Parietal lobe (tissue), 2 donors: ENCODE measurements around the gene KLF4. TPM values are rescaled to one million over a fixed set of nuclear protein-coding genes. Genes with fewer than 3 reads are reported as not detected.

Experiments
- small RNA-seq: library from RNA; depleted of rRNA; stranded (forward); fragments of <200 nt; gene quantifications from one replicate; pipeline ENCODE3, GENCODE V24; 2014; ENCODE audit warnings: low replicate concordance
- total RNA-seq: library from RNA; depleted of rRNA; stranded (reverse); fragments of >200 nt; gene quantifications from one replicate; pipeline ENCODE4 v1.2.3, GENCODE V29; 2014

The KLF4 gene
- total RNA-seq = 2.2 TPM

DNA sequence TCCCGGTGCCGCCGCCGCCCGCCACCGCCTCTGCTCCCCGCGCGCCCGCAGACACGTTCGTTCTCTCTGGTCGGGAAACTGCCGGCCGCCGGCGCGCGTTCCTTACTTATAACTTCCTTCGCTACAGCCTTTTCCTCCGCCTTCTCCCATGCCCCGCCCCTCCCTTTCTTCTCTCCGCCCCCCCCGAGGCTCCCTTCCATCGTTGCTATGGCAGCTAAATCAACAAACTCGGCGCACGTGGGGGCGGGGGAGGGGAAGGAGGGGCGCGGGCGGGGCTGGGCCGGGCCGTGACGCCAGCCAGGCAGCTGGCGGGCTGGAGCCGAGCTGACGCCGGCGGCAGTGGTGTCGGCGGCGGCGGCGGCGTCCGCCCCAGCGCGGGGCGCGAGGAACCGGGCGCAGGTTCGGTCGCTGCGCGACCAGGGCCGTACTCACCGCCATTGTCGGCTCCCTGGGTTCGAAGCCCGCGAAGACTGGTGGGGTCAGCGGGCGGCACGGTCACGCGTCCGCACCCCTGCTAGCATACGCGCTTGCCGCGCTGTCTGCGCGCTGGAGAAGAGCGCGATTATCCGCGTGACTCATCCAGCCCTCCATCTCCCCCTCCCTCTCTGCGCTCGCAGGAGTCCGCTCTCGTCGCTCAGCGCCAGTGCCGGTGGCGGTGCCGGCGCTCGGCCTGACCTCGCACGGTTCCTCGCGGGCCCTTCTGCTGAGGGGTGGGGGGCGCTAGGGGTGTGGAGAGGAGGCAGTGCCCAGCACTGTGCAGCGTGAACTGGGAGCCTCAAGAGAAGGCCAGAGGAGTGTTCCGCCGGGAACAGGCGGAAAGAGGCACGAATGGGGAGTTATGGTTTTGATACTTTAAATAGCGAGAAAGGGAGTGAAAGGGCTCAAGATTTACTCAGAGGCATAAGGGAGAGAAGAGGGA lies at the start of gene KLF4:
TSS of gene KLF4 (minus strand) at position 83 of the 919 bp plus-strand sequence. CDS start 597 bp downstream, outside the sequence.

Small RNA genes within 50 kb of the gene (small RNA-seq; reads per million reads assigned to genes)
- gene HMGN2P32 = not detected
- gene RNU6-492P = not detected

Other genes with a start within 250 kb of the KLF4 start
- 68.9 TPM for gene RAD23B, start 206.5 kb downstream of the KLF4 start, total RNA-seq